ENCODE measurements around the gene HGFAC.
"Not testable (repeated sequence)": the region's sequence is repeated elsewhere in the genome, so short reads cannot be mapped to it uniquely, and the experiment has no call there.

The HGFAC gene

GRCh38 chr4:3441501-3442459 is at the start of gene HGFAC:
TSS of gene HGFAC (plus strand) at chr4:3441968. CDS start at chr4:3442002, 34 bp downstream.
- FAIRE-seq = no peak

GRCh38 chr4:3392321-3392720 is 49.4 kb upstream of the HGFAC start:
- no peak for FAIRE-seq

GRCh38 chr4:3393171-3393570 is 48.6 kb upstream of the HGFAC start:
- FAIRE-seq = no peak

GRCh38 chr4:3396600-3396999 is 45.2 kb upstream of the HGFAC start:
- FAIRE-seq = no peak

GRCh38 chr4:3397128-3397527 is 44.6 kb upstream of the HGFAC start:
- no peak for FAIRE-seq

- FAIRE-seq = no peak
These were observed 42.2 kb upstream of the HGFAC start for GRCh38 chr4:3399277-3400194.

GRCh38 chr4:3401436-3402171 is 40.2 kb upstream of the HGFAC start:
- FAIRE-seq = no peak

- no peak for FAIRE-seq
These were observed 39.0 kb upstream of the HGFAC start for GRCh38 chr4:3402491-3403347.

GRCh38 chr4:3403348-3403906 is 38.3 kb upstream of the HGFAC start:
- FAIRE-seq = no peak

- no peak for FAIRE-seq
These were observed 37.2 kb upstream of the HGFAC start for GRCh38 chr4:3404546-3404945.

- FAIRE-seq = no peak
These were observed 36.6 kb upstream of the HGFAC start for GRCh38 chr4:3405176-3405575.

GRCh38 chr4:3406021-3406420 is 35.7 kb upstream of the HGFAC start:
- FAIRE-seq = no peak

GRCh38 chr4:3406431-3406830 is 35.3 kb upstream of the HGFAC start:
- FAIRE-seq = no peak

- FAIRE-seq = no peak
These were observed 34.5 kb upstream of the HGFAC start for GRCh38 chr4:3407171-3407771.

- FAIRE-seq = no peak
These were observed 33.6 kb upstream of the HGFAC start for GRCh38 chr4:3407930-3408792.

GRCh38 chr4:3408793-3409330 is 32.9 kb upstream of the HGFAC start:
- no peak for FAIRE-seq

- FAIRE-seq = no peak
These were observed 32.1 kb upstream of the HGFAC start for GRCh38 chr4:3409571-3410091.

- no peak for FAIRE-seq
These were observed 31.2 kb upstream of the HGFAC start for GRCh38 chr4:3410401-3411135.

GRCh38 chr4:3411190-3411589 is 30.6 kb upstream of the HGFAC start:
- not testable (repeated sequence) for FAIRE-seq

Data from endometrium (tissue), 2 donors.